Ovary (tissue), 9 donors: ENCODE measurements around the gene PLCB2. TPM values are rescaled to one million over a fixed set of nuclear protein-coding genes. Genes with fewer than 3 reads are reported as not detected.

Source experiments
- DNase-seq, 5 donors: peaks; one replicate each; pipeline ENCODE4 v3.0.0-alpha.2; 2019 to 2020
- H3K27ac ChIP-seq, 2 donors: fragments of 200-600 bp; one replicate each; pipeline versions ENCODE4 v1.5.1 to v1.8.0; 2019 to 2022
- H3K27me3 ChIP-seq: fragments of 200-600 bp; one replicate; pipeline ENCODE4 v1.8.0; 2022
- H3K36me3 ChIP-seq: fragments of 200-600 bp; sonication (generic); one replicate; pipeline ENCODE4 v1.5.1; 2019
- H3K4me1 ChIP-seq: one replicate; pipeline ENCODE4 v1.8.1; 2013; ENCODE audit warnings: mild to moderate bottlenecking, moderate library complexity; ENCODE audit not compliant: insufficient read depth
- H3K4me3 ChIP-seq: fragments of 200-600 bp; sonication (generic); one replicate; pipeline ENCODE4 v1.5.1; 2017
- H3K9me3 ChIP-seq, 2 donors: fragments of 200-600 bp in 1 of 2; sonication (generic) in 1 of 2; one replicate each; pipeline versions ENCODE4 v1.5.1 to v1.8.1; 2013 to 2019; ENCODE audit warnings: mild to moderate bottlenecking in 1 of 2, moderate library complexity in 1 of 2
- EP300 ChIP-seq: sonication (generic); formaldehyde crosslinking; IDR thresholded peaks from one replicate; pipeline ENCODE4 v1.6.1; 2017; ENCODE audit warnings: antibody characterized with exemption
- POLR2A ChIP-seq: fragments of 450-650 bp; IDR thresholded peaks from one replicate; pipeline ENCODE4 v1.6.1; 2017; ENCODE audit warnings: antibody characterized with exemption, mild to moderate bottlenecking, moderate library complexity
- WGBS, 3 donors: extraction: QIAGEN DNeasy Blood & Tissue Kit in 1 of 3; methylation state at CpG; one replicate each; pipeline versions ENCODE4 v1.1.5 to v1.1.7; 2013 to 2017; 5-methylcytosine and 5-hydroxymethylcytosine counted together
- intact Hi-C, 4 donors: fragments of 100-400 bp; cut with DNase I; formaldehyde crosslinking; loops; one replicate each; pipeline versions ENCODE4 v1.11.0 to v1.15.1; 2022 to 2023
- polyA plus RNA-seq, 2 donors: library from polyadenylated mRNA; stranded (reverse); fragments of 200-250 nt in 1 of 2; fragments of 350-450 nt in 1 of 2; fragmentation: Illumina TruSeq in 1 of 2; extraction: RNeasy Lipid Tissue Mini Kit (QIAGEN cat#74804) in 1 of 2; gene quantifications; one replicate each; pipeline ENCODE4 v1.2.3, GENCODE V29; 2013 to 2014
- total RNA-seq, 7 donors: library from RNA; depleted of rRNA in 2 of 7; stranded (reverse); fragments of >200 nt in 2 of 7; fragmentation: NEBNext Ultra II Directional in 3 of 7; extraction: Animal tissue kit (Norgen Biotek cat#: 25700) in 3 of 7; gene quantifications; one replicate each; pipeline versions ENCODE4 v1.1.0 to v1.2.4, GENCODE V29; 2016 to 2023
- TF ChIP-seq, protein P1 (sequence below), 3 donors: fragments of 450-650 bp in 2 of 3; fragments of 200-600 bp in 1 of 3; IDR thresholded peaks; one replicate each; pipeline versions ENCODE4 v1.5.1 to v1.8.0; 2016 to 2022; ENCODE audit warnings: antibody characterized with exemption in 3 of 3, mild to moderate bottlenecking in 1 of 3
- donor health status: DM: no; HTN: no; CAD: no; lungs with moderate emphysema.
- donor health status: DM: no; HTN: no; CAD: no.
- donor health status: Bipolar disorder and iron deficiency.
- donor health status: DM: yes; HTN: yes; CAD: no.
- donor health status: DM: no; HTN: no; CAD: no.
- donor health status: DM: yes; HTN: yes; CAD: no.

PLCB2 gene
- total and polyA plus RNA-seq, 9 donors, result 1.9 to 13.9 (median 6.0) TPM

DNA sequence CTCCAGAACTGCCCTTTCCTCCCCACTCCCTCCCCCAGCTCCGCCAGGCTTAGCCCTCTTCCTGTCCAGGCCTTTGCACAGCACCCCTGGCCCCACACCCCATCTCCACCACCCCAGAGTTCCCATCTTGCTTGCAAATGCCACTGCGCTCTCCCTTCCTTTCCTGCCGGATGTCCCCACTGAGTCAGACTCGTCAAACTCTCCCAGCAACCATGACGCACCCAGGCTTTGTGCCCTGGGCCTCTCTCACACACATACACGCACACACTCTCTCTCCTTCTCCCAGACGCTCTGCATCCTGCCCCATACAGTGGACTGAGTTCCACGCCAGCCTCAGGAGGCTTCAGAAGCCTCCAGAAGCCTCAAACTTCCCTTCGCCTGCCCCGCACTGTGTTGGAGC lies 35.8 kb upstream of the PLCB2 start:
- no peak overlapping the region for H3K4me3 ChIP-seq
- no peaks in the 10 kb centered on the region for H3K36me3 ChIP-seq
- no peaks in the 10 kb centered on the region for H3K9me3 ChIP-seq
- intact Hi-C loops, result loop anchor here in 1 of 4 donors (10.0 kb wide), 1 partner anchor 239 kb away; the partner anchor contains the start of gene BMF
- no peak for TF ChIP-seq EP300
- peaks cover 17% of the 10 kb centered on the region for H3K4me1 ChIP-seq
- H3K27me3 ChIP-seq, result no peaks in the 10 kb centered on the region
- 85 to 96% (median 86%) methylated on average over 10 of the region's 10 CpGs for WGBS, 3 donors
- DNase-seq, result no peak
- peak overlapping the region in 1 of 2 donors; percentile 13 for H3K27ac ChIP-seq

DNA sequence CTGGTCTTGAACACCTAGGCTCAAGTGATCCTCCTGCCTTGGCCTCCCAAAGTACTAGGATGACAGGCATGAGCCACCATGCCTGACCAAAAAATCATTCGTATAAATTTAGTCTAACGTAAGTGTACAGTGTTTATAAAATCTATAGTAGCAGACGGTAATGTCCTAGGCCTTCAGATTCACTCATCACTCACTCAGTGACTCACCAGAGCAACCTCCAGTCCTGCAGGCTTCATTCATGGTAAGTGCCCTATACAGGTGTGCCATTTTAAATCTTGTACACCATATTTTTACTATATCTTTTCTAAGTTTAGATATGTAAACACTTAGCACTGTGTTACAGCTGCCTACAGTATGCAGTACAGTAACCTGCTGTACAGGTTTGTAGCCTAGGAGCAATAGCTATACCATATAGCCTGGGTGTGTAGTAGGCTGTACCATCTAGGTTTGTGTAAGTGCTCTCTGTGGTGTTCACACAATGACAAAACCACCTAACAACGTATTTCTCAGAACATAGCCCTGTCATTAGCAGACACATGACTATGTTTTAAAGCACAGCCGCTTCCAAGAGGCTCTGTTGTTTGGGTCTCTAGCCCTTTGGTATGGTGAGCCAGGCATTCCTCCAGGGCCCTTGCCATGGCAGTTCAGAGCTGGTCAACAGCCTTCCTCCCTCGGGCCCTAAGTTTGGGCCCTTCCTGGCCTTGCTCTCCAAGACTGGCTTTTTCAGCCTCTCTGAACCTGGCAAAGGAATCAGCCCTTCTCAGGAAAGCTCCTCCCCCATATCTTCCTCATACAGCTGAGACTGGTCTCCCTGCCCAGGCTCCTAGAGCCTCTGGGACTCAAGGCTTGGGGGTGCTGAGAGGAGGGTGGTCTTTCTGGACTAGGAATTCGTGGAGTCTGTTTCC lies 34.9 kb upstream of the PLCB2 start:
- no peaks in the 10 kb centered on the region for H3K9me3 ChIP-seq
- whole genome bisulfite sequencing, 3 donors, result 55 to 72% (median 62%) methylated on average over 7 of the region's 7 CpGs
- peaks cover 24% of the 10 kb centered on the region for H3K4me1 ChIP-seq
- no peaks in the 10 kb centered on the region for H3K36me3 ChIP-seq
- no peaks in the 10 kb centered on the region for H3K27me3 ChIP-seq
- DNase-seq, result no peak
- intact Hi-C loops, result loop anchor here in 1 of 4 donors (10.0 kb wide), 1 partner anchor 238 kb away; the partner anchor contains the start of gene BMF
- peak overlapping the region in 1 of 2 donors; percentile 13 for H3K27ac ChIP-seq
- TF ChIP-seq EP300 (no peak), POLR2A (no peak)
- TF ChIP-seq, protein P1, sequence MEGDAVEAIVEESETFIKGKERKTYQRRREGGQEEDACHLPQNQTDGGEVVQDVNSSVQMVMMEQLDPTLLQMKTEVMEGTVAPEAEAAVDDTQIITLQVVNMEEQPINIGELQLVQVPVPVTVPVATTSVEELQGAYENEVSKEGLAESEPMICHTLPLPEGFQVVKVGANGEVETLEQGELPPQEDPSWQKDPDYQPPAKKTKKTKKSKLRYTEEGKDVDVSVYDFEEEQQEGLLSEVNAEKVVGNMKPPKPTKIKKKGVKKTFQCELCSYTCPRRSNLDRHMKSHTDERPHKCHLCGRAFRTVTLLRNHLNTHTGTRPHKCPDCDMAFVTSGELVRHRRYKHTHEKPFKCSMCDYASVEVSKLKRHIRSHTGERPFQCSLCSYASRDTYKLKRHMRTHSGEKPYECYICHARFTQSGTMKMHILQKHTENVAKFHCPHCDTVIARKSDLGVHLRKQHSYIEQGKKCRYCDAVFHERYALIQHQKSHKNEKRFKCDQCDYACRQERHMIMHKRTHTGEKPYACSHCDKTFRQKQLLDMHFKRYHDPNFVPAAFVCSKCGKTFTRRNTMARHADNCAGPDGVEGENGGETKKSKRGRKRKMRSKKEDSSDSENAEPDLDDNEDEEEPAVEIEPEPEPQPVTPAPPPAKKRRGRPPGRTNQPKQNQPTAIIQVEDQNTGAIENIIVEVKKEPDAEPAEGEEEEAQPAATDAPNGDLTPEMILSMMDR (IDR thresholded peaks at IDR 0.05), result no peak
- no peak overlapping the region for H3K4me3 ChIP-seq

DNA sequence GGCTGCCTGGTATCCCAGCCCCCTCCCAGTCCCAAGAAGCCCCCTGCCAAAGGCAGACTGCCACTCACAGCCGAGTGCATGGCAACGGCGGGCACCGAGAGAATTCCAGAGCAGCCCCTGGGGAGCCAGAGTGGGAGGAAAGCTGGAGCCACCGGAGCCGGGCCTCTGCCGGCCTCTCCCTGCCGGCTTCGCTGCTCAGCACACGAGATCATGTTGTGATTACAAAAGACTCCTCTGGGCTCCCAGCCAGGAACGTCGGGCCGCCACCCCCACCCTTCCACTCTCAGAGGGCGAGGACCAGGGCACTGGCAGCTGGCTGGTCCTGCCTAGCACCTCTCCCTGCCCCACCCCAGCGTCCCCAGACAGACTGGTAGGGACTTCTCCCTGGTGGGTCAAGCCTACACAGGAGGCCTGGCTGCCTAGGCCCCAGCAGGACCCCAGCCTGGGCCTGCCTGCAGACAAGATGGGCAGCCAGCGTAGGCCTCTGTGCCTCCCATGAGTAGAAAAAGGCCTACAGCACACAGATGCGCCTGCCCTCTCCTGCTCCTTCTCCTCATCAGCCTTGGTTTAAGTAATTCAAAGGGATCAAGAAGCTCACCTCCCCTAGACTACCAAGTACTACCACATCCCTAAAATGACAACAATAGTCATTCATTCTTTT lies 33.1 kb upstream of the PLCB2 start, which contains the start of gene CCDC9B:
TSS of gene CCDC9B (minus strand) at position 200 of the 661 bp plus-strand sequence. CDS start at position 80, 120 bp downstream.
- TF ChIP-seq EP300, result no peak
- TF ChIP-seq POLR2A, result no peak
- TF ChIP-seq, protein P1 (IDR thresholded peaks at IDR 0.05), result no peak
- DNase-seq, result peak; percentile 85 to 92 (median 87)
- H3K4me1 ChIP-seq, result peaks cover 27% of the 10 kb centered on the region
- H3K9me3 ChIP-seq, result no peaks in the 10 kb centered on the region
- no peaks in the 10 kb centered on the region for H3K36me3 ChIP-seq
- no peaks in the 10 kb centered on the region for H3K27me3 ChIP-seq
- intact Hi-C loops, result loop anchor here in 1 of 4 donors (10.0 kb wide), 1 partner anchor 236 kb away; the partner anchor contains the start of gene BMF
- H3K27ac ChIP-seq, result peak within 1 kb of the TSS; percentile 57 to 84
- 15 to 18% (median 17%) methylated on average over 12 to 17 of the region's 17 CpGs for WGBS, 3 donors
- H3K4me3 ChIP-seq, result peak within 1 kb of the TSS; percentile 26

DNA sequence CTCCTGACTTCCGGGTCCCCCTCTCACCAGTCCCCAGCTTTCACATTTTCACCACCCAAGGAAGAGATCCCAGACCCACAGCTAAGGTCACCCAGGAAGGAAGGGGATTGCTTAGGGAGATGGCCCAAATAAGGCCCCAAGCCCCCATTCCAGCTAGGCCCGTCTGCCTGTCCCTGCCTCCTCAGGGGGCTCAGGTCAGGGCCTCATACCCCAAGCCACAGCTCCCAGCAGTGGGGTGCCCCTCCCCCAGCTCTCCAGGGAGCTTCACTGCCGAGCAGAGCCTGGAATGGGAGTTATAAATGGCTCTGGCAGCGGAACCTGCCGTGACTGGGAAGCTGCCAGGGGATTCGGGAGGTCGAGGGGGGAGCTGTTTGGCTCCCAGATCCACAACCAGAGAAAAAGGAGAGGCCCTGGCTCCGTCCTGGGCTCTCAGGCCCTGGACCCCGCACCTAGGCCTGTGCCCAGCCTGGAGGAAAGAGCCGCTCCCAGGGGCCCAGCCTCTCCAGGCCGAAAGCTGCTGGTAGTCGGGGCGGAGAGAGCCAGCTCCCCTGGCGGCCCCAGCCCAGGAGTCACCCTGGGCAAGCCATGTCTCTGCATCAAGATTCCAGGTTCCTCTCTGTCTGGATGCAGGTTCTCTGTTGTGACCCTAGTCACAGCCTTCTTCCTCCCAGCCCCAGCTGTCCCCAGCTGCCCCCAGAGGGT lies 32.5 kb upstream of the PLCB2 start:
- H3K36me3 ChIP-seq, result no peaks in the 10 kb centered on the region
- H3K4me3 ChIP-seq, result peak overlapping the region; percentile 26
- no peaks in the 10 kb centered on the region for H3K27me3 ChIP-seq
- DNase-seq, result peak; percentile 83 to 92 (median 87)
- WGBS, 3 donors, result 17 to 23% (median 20%) methylated on average over 14 of the region's 14 CpGs
- no peak for TF ChIP-seq EP300
- TF ChIP-seq POLR2A, result no peak
- TF ChIP-seq, protein P1 (IDR thresholded peaks at IDR 0.05), result no peak
- peak overlapping the region; percentile 57 to 84 for H3K27ac ChIP-seq
- no peaks in the 10 kb centered on the region for H3K9me3 ChIP-seq
- intact Hi-C loops, result loop anchor here in 1 of 4 donors (10.0 kb wide), 1 partner anchor 235 kb away; the partner anchor contains the start of gene BMF
- peaks cover 27% of the 10 kb centered on the region for H3K4me1 ChIP-seq
